HG03571 (cell line): ENCODE data around the gene NTM.

ENCODE experiments used
- ATAC-seq: cut with Tn5 transposase; IDR thresholded peaks from one replicate; pipeline ENCODE4 v1.9.1; 2021; ENCODE audit not compliant: unreplicated experiment

NTM gene

GRCh38 chr11:131372234-131372962, 2.0 kb downstream of the NTM start:
- no peak for ATAC-seq

- ATAC-seq, result no peak
Observed at GRCh38 chr11:131373095-131373725, 2.8 kb downstream of the NTM start.

- ATAC-seq, result no peak
Observed at GRCh38 chr11:131373756-131374155, 3.3 kb downstream of the NTM start.

DNA sequence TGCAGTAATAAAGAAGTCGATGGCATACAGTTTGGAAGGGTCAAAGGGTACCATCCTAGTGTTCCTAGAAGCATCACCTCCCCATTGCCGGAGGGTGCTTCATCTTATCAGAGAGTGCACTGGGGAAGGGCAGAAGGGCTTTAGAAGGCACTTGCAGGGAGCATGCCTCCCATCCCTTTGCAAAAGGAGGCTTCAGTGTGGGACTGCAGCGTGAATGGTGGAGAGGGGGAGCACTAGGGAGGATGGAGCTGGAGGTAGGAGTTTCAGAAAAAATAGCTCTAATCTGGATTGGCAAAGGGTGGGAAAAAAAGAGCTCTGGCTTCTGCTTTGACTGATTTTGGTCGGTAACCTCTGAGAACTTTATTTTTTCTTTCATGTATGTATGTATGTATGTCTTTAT, 5.0 kb downstream of the NTM start:
- ATAC-seq, result no peak

DNA sequence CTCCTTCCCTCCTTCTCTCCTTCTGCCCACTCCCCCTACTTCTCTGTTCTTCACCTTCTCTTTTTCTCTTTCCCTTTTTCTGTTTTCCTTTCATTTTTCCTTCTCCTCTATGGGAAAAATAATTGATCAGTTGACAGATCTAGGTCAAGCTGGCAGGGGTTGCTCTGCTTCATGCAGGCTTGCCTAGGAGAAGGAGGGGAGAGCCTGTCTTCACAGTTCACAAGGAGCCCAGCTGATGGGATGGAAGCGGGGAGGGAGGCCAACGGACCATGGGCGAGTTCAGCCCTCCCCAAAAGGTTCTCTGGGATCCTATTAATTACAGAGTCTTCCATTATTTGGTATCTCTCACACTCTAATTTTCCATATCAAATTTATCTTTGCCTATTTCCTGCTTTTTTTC, 5.5 kb downstream of the NTM start:
- no peak for ATAC-seq

- peak; percentile 78 for ATAC-seq
Observed at GRCh38 chr11:131378931-131379330, 8.5 kb downstream of the NTM start.

DNA sequence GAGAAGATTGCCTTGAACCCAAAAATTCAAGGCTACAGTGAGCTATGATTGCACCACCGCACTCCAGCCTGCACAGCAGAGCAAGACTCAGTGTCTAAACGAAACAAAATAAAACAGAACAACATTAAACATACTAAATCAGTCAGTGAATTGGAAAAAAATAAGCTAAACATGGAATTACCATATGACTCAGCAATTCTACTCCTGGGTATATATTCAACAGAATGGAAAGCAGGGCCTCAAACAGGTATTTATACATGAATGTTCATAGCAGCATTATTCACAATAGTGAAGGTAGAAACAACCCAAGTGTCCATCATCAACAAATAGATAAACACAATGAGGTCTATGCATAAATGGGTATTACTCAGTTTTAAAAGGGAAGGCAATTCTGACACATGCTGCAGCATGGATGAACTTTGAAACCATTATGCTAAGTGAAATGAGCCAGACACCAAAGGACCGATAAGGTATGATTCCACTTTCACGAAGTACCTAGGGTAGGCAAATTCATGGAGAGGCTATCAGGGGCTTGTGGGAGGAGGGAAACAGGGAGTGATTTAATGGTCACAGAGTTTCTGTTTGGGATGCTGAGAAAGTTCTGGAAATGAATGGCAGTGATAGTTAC, 15.5 kb downstream of the NTM start:
- ATAC-seq, result no peak

DNA sequence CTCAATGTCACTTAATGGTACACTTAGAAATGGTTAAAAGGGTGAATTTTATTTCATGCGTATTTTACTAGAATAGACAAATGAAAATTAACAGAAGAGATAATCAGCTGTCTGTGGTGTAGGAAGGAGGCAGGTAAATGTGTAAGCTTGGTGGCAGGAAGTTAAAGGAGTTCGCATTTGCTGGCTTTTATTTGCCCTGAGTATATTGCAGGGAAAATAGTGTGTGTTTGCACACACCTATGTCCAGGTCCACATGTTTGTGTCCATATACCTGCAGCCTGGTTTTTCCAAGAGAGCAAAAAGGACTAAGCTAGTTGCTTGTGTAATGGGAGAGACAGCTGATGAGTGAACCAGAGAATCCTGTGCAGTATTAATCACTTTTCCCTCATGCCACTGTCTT, 16.0 kb downstream of the NTM start:
- ATAC-seq, result no peak

GRCh38 chr11:131388030-131388429, 17.6 kb downstream of the NTM start:
- no peak for ATAC-seq

DNA sequence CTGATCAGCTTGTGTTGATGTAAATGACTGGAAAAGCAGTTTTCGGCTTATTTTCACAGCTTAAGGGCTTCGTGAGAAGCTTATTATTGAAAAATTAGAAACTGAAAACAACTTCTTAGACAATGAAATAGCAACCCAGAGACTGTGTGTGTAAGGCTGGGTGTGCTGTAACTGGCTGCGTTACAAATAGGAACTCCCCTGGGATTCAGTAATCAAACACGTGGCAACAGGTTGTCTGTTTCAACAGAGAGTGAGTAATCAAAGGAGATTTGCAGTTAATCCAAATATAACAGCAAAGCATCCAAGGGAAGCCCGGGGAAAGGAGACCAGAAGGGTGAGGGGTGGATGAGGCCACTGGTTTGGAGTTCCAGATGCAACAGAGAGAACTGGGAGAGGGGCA, 19.2 kb downstream of the NTM start:
- ATAC-seq, result no peak

DNA sequence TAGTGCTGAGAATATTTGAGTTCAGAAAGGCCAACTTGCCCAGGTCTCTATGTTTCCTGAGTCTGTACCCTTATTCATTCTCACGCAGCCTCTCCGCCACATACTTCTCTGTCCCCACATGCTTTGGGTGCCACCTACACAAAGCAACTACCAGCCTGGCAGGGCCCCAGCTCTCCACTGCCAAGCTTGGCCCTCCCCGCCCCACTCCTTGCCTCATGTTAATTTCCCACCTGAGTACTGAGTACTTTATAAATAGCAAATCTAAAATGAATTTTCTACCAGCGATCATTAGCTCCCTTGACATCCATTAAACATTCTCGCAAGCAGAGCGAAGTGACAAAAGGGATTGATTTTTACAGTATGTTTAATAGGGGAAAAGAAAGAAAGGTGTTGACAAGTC, 20.8 kb downstream of the NTM start:
- ATAC-seq, result no peak

GRCh38 chr11:131392528-131393255, 22.3 kb downstream of the NTM start:
- no peak for ATAC-seq

GRCh38 chr11:131393691-131394090, 23.3 kb downstream of the NTM start:
- no peak for ATAC-seq

DNA sequence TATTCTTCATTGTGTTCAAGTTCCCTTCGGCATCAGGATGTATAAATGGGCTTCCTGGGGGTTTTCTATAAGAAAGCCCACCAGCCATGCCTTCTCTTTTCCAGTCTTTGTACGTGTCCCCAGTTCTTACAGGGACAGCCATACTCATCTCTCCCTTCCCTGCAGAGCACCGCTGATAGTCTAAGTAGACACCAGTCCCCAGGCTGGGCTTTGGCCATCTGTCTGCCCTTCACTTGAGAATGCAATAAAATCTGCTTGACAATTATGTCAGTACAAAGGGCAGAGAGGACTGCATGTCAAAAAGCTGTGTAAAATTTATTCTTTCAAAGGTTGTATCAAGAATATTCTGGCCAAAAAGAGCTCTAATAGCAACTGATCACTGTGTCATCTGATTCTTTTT, 27.3 kb downstream of the NTM start:
- no peak for ATAC-seq

- ATAC-seq, result no peak
Observed at GRCh38 chr11:131402040-131402439, 31.6 kb downstream of the NTM start.

GRCh38 chr11:131404010-131404409, 33.6 kb downstream of the NTM start:
- no peak for ATAC-seq

GRCh38 chr11:131408025-131408640, 37.7 kb downstream of the NTM start:
- ATAC-seq, result no peak

- ATAC-seq, result no peak
Observed at GRCh38 chr11:131409345-131409744, 38.9 kb downstream of the NTM start.

- no peak for ATAC-seq
Observed at GRCh38 chr11:131411636-131412035, 41.2 kb downstream of the NTM start.

DNA sequence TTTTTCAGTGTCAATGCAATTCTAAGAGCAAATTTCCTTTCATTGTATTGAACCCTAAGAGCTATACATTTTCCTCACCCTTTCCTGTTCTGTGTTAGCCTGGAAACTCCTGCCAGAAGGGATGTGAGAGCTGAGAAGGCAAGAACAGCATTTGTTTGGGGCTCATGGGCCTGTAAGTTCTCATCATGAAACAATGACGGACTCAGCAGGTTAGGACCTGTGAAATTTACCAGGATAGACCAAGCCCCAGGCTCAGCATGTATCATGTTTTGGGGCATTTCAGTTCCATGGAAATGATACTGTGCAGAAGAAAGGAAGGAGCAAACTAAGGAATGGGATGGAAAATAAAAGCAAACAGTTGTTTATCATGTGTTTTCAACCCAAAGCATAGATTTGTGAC, 41.6 kb downstream of the NTM start:
- ATAC-seq, result no peak

DNA sequence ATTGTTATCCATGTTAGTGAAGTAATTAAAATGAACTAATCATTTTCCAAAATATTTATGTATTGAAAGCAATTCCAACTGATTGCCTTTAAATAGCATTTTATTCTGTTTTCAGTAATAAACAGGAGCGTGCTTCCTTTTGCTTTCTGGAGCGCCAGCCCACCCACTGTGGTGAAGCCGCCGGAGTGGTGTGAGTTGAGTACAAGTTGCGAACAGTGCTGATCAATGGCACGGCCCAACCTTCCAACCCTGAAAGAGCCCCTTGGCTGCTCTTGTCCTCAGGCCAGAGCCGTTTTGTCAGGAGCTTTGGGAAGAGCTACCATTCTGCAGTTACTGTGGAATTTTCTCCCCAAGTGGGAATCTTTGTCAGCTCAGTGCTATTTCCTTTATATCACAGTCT, 42.8 kb downstream of the NTM start:
- no peak for ATAC-seq
